Loucy (cell line): ENCODE measurements around the gene CACUL1.

ENCODE experiments used
- H2AFZ ChIP-seq: fragments of 200-600 bp; sonication (generic); 2 replicates; pipeline ENCODE4 v1.6.0; 2016; ENCODE audit warnings: antibody characterized with exemption, mild to moderate bottlenecking, low read length, moderate library complexity
- H3F3A ChIP-seq: fragments of 200-600 bp; 2 replicates; pipeline ENCODE4 v1.6.0; 2016; ENCODE audit warnings: antibody characterized with exemption, low read depth, mild to moderate bottlenecking
- H3K27me3 ChIP-seq: fragments of 200-600 bp; sonication (generic); 2 replicates; pipeline ENCODE4 v1.6.1; 2014; ENCODE audit warnings: low read length, mild to moderate bottlenecking; ENCODE audit not compliant: insufficient read depth, poor library complexity, severe bottlenecking
- H3K36me3 ChIP-seq: fragments of 200-600 bp; sonication (generic); 2 replicates; pipeline ENCODE4 v1.6.1; 2016; ENCODE audit warnings: low read length; ENCODE audit not compliant: insufficient read depth
- H3K4me1 ChIP-seq: fragments of 200-600 bp; sonication (generic); 2 replicates; pipeline ENCODE4 v1.5.1; 2014; ENCODE audit warnings: low read length, mild to moderate bottlenecking; ENCODE audit not compliant: insufficient read depth, poor library complexity, severe bottlenecking
- H3K4me2 ChIP-seq: fragments of 200-600 bp; sonication (generic); 2 replicates; pipeline ENCODE4 v1.6.0; 2014; ENCODE audit warnings: antibody characterized with exemption, low read length, low read depth, mild to moderate bottlenecking; ENCODE audit not compliant: poor library complexity, severe bottlenecking
- H3K4me3 ChIP-seq: fragments of 200-600 bp; sonication (generic); 2 replicates; pipeline ENCODE4 v1.5.1; 2014; ENCODE audit warnings: low read length, mild to moderate bottlenecking, mixed read lengths; ENCODE audit not compliant: poor library complexity, severe bottlenecking
- H3K79me2 ChIP-seq: fragments of 200-600 bp; sonication (generic); 2 replicates; pipeline ENCODE4 v1.6.1; 2014; ENCODE audit warnings: low read length; ENCODE audit not compliant: insufficient read depth
- H3K9ac ChIP-seq: fragments of 200-600 bp; sonication (generic); 2 replicates; pipeline ENCODE4 v1.6.0; 2014; ENCODE audit warnings: mild to moderate bottlenecking, low read depth, low read length, moderate library complexity; ENCODE audit not compliant: poor library complexity, severe bottlenecking
- H3K9me2 ChIP-seq: fragments of 200-600 bp; sonication (generic); replicated peaks from 2 replicates; pipeline ENCODE4 v1.6.1; 2016; ENCODE audit warnings: low read depth, low read length, mixed read lengths
- H3K9me3 ChIP-seq: fragments of 200-600 bp; sonication (generic); 2 replicates; pipeline ENCODE4 v1.6.1; 2014; ENCODE audit warnings: mild to moderate bottlenecking, antibody characterized with exemption, low read length, low read depth; ENCODE audit not compliant: insufficient read depth
- H4K20me1 ChIP-seq: fragments of 200-600 bp; sonication (generic); 2 replicates; pipeline ENCODE4 v1.6.0; 2014; ENCODE audit warnings: antibody characterized with exemption, low read length, mild to moderate bottlenecking; ENCODE audit not compliant: insufficient read depth, poor library complexity, severe bottlenecking
- EZH2phosphoT487 ChIP-seq: fragments of 200-600 bp; IDR thresholded peaks from 2 replicates; pipeline ENCODE4 v1.6.1; 2018; ENCODE audit warnings: antibody characterized with exemption, mild to moderate bottlenecking, moderate library complexity, borderline replicate concordance
- TF ChIP-seq, protein P1 (sequence below): fragments of 200-600 bp; sonication (generic); conservative IDR thresholded peaks from 2 replicates; pipeline ENCODE4 v1.5.1; 2014; ENCODE audit warnings: mild to moderate bottlenecking, antibody characterized with exemption, low read length

The CACUL1 gene

DNA sequence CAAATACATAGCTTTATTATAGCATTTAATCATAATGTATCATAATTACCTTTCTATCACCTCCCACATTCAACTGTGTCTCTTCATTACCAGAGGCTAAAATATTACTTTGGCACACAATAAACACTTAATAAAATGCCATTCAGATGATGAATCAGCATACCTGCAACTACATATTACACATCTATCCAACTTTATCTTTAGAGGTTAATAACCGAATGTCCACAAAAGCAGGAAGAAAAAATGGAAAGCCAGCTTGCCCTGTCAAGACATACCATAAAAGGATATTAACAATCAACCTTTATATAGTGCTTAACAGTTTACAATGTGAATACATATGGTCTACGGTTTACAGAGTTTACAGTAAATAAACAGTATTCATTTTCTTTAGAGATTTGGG is 12.7 kb downstream of the CACUL1 start:
- Histone ChIP-seq H3F3A (no peaks in the 10 kb centered on the region; the same call in 1 of the 2 replicates), H4K20me1 (peaks cover 76% of the 10 kb centered on the region), H3K79me2 (peaks cover 98% of the 10 kb centered on the region), H3K9me2 (no peaks in the 10 kb centered on the region), H2AFZ (no peak overlapping the region), H3K4me2 (peak overlapping the region; percentile 33), H3K36me3 (no peaks in the 10 kb centered on the region), H3K9me3 (no peaks in the 10 kb centered on the region), H3K9ac (no peak overlapping the region), H3K27me3 (no peaks in the 10 kb centered on the region), H3K4me1 (peaks cover 58% of the 10 kb centered on the region), H3K4me3 (no peak overlapping the region)
- TF ChIP-seq EZH2phosphoT487, result no peak
- TF ChIP-seq, protein P1, sequence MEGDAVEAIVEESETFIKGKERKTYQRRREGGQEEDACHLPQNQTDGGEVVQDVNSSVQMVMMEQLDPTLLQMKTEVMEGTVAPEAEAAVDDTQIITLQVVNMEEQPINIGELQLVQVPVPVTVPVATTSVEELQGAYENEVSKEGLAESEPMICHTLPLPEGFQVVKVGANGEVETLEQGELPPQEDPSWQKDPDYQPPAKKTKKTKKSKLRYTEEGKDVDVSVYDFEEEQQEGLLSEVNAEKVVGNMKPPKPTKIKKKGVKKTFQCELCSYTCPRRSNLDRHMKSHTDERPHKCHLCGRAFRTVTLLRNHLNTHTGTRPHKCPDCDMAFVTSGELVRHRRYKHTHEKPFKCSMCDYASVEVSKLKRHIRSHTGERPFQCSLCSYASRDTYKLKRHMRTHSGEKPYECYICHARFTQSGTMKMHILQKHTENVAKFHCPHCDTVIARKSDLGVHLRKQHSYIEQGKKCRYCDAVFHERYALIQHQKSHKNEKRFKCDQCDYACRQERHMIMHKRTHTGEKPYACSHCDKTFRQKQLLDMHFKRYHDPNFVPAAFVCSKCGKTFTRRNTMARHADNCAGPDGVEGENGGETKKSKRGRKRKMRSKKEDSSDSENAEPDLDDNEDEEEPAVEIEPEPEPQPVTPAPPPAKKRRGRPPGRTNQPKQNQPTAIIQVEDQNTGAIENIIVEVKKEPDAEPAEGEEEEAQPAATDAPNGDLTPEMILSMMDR, result no peak

DNA sequence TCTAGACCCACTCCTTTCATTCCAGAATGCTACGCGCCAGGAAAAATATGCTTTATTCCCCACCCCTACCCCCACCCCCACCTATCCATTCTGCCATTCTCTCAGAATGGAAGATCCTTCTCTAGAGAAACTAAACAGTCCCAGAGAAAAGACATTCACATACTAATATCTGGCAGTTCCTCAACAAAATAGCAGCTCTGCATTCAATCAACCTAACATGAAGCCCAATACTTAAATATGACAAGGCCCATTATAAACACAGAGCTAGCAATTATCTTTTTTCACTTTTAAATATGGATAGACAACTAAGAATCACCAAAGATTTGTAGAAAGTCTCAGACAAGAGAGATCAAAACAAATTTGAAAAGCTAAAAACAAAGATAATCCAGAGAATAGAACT is 16.4 kb downstream of the CACUL1 start:
- Histone ChIP-seq H3K36me3 (no peaks in the 10 kb centered on the region), H3K4me2 (no peak overlapping the region), H3K4me3 (no peak overlapping the region)

DNA sequence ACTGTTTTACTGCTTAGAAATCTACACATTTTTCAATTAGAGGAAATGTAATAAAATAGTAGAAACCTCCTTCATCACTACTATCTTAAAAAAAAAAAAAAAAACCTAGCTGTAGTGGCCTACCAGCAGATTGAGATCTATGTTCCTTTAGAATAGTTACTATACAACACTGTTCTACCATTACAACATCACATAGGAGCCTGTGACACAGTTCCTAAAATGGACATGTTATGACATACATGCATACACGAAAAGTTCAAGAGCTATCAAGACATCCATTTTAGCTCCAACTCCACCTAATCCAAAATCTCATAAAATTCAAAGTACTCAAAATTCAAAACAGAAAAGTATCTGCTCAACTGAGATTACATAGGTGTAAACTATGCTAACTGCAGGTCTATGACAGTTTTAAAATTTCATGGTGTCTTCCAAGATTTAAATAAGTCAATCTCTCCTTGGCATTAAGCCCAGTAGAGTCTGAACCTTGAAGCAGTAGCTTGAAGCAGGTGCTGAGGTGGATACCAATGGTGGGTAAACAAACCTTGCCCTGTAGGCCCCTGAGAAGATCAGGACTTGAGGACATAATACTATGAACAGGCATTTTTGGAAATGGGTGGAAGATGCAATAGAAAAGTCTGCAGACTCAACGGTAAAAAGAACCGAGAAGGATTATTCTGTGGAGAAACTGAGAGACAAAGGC is 17.0 kb downstream of the CACUL1 start:
- TF ChIP-seq, protein P1, result no peak
- TF ChIP-seq EZH2phosphoT487, result no peak

More for the DNA sequence above, 16.4 kb downstream of the CACUL1 start:
- H2AFZ ChIP-seq, result no peak overlapping the region
- H3K4me1 ChIP-seq, result peaks cover 62% of the 10 kb centered on the region
- TF ChIP-seq, protein P1, result no peak
- TF ChIP-seq EZH2phosphoT487, result no peak
- H4K20me1 ChIP-seq, result peaks cover 89% of the 10 kb centered on the region
- H3K79me2 ChIP-seq, result peaks cover 97% of the 10 kb centered on the region
- no peak overlapping the region for H3K9ac ChIP-seq
- no peaks in the 10 kb centered on the region for H3K9me3 ChIP-seq
- H3K27me3 ChIP-seq, result no peaks in the 10 kb centered on the region
- no peaks in the 10 kb centered on the region for H3K9me2 ChIP-seq
- H3F3A ChIP-seq, result no peaks in the 10 kb centered on the region

More for the DNA sequence above, 17.0 kb downstream of the CACUL1 start:
- H3K36me3 ChIP-seq, result no peaks in the 10 kb centered on the region
- no peaks in the 10 kb centered on the region for H3K9me2 ChIP-seq
- H2AFZ ChIP-seq, result no peak overlapping the region
- peaks cover 89% of the 10 kb centered on the region for H4K20me1 ChIP-seq
- H3K9me3 ChIP-seq, result no peaks in the 10 kb centered on the region
- peaks cover 61% of the 10 kb centered on the region for H3K4me1 ChIP-seq
- H3K9ac ChIP-seq, result no peak overlapping the region
- H3K4me2 ChIP-seq, result peak overlapping the region; percentile 52
- H3K79me2 ChIP-seq, result peaks cover 97% of the 10 kb centered on the region
- no peaks in the 10 kb centered on the region for H3F3A ChIP-seq
- no peak overlapping the region for H3K4me3 ChIP-seq
- H3K27me3 ChIP-seq, result no peaks in the 10 kb centered on the region
